Epithelial cell of prostate (primary cell): Measurements from ENCODE around the gene CCDC7.
"Not testable (repeated sequence)": the region's sequence is repeated elsewhere in the genome, so short reads cannot be mapped to it uniquely, and the experiment has no call there.

Source experiments
- DNase-seq: peaks from one replicate; pipeline ENCODE4 v3.0.0-alpha.2; 2011; ENCODE audit warnings: low read depth, low spot score
- H3K27ac ChIP-seq: fragments of 450-650 bp; 2 replicates; pipeline ENCODE4 v1.5.1; 2017; ENCODE audit warnings: mild to moderate bottlenecking

Gene CCDC7

DNA sequence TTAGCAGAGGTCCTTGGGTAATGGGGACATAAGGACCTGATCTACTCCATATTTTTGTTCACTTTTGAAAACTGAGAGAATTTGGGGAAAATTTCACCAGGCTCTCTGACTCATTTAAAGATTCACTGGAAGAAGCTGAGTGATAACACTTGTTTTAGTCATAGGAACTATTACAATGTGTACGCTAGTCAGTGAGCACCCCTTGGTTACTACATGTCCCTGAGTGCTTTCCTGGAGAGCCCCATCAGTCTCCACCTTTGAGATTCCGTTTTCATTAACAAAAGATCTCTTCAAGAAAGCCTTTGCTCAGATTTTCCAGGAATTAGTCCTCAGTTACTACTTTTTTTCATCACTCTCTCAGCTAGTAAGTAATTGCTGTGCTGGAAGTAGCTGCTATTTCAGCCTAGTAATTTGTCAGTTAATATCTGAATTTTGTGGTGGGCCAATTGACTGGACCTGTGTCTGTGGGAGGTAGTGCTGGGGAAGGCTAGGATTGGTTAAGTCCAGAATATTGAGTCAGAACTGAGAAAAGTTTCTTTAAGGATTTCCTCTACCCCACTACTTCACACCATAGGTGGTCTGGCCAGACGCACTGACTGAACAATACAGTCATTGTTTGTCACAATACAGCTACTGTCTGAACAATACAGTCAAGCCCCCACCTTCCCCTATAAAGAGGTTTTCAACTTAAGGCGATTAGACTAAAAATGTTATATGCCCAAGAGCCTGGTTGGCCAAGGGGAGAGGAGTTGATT is 235.0 kb downstream of the CCDC7 start:
- DNase-seq, result no peak
- no peak overlapping the region for H3K27ac ChIP-seq

DNA sequence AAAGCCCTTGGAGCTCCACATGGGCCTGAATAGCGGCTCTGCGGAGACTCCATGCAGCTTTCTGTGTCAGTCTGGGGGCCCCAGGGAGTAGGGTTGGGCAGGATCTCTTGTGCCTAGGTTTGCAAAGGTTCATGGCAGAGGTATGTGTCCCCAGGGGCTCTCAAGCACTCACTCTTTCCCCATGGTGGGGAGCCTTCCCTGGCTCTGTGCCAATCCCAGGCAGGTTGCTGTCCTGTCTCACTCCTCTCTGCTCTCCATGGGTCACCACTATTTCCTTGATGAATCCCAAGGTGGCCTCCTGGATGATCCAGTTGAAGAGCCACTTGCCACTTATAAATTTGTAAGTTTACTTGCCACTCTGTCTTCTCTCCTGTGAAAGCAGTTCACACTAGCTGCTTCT is 238.4 kb downstream of the CCDC7 start:
- no peak overlapping the region for H3K27ac ChIP-seq
- DNase-seq, result no peak

DNA sequence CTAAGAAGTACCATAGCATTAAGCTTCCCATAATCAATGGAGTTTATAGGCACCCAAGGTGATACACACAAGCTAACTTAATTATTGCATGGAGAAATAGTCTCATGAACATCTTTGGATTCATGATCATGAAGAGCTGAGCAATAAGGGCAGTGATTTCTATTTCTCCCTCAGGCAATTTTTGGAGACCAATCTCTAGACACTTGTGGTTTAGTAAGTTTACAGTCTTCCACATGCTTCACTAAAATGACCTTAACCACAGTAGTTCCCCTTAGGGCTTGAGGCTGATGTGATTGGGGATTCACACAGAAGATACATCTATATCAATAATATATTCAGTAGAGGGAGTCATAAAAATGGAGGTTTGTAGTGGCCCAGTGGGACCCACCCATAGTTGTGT is 241.2 kb downstream of the CCDC7 start:
- no peak overlapping the region for H3K27ac ChIP-seq
- no peak for DNase-seq

DNA sequence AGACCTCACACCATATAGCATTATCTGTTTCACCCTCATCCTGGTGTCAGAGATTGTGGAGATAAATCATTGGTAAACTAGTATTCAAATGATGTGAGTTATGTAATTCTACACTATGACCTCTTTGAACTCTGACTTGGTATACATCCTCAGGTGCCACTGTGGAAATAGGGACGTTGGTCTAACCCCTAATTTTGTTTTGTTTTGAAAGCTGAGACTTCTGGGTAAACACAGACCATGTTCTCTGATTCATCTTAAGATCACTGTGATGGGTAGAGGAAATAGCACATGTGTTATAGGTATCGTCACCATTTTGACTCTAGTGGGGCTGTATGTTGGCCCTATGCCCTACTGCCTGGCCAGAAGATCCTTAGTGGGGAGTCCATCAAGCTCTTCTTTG is 241.6 kb downstream of the CCDC7 start:
- no peak overlapping the region for H3K27ac ChIP-seq
- no peak for DNase-seq

DNA sequence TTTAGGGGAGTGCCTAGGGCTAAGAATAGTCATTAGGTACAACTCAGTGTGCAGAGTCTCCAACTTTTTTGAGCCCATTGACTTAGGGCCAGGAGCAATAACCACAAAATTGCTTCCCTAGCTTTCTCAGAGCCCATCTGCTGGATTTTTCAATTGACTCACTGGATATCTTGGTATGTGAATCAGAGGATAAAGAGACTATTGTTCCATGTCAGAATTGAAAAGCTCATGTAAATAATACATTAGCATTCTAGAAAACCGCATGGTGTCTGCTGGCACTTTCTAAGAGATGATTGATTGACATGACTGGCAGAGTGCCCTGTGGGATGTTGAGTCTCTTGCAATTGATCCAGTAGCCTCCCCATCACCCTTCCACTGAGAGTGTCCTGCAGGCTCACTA is 246.2 kb downstream of the CCDC7 start:
- DNase-seq, result peak; percentile 91
- peak overlapping the region; percentile 26 for H3K27ac ChIP-seq

DNA sequence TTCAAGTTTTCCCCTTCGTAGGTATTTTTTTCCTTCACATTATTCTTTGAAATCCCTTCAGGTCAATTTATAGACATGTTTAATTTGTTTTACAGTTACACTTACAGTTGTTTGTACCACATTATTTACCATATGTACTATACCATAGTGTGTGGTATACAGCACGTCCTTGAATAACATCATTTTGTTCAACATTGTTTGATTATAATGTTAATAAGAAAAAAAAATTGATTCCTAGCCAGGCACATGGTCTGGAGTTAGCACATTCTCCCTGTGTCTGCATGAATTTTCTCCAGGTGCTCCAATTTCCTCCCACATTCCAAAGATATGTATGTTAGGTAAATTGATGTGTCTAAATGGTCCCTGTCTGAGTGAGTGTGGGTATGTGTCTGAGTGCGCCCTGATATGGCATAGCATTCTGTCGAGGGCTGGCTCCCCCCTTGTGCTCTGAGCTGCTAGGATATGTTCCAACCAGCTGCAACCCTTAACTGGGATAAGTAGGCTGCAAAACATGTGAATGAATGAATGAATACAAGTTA is 247.6 kb downstream of the CCDC7 start:
- no peak overlapping the region for H3K27ac ChIP-seq
- no peak for DNase-seq

DNA sequence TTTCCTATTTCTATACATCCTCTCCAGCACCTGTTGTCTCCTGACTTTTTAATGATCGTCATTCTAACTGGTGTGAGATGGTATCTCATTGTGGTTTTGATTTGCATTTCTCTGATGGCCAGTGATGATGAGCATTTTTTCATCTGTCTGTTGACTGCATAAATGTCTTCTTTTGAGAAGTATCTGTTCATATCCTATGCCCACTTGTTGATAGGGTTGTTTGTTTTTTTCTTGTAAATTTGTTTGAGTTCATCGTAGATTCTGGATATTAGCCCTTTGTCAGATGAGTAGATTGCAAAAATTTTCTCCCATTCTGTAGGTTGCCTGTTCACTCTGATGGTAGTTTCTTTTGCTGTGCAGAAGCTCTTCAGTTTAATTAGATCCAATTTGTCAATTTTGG is 253.7 kb downstream of the CCDC7 start:
- not testable (repeated sequence) for DNase-seq, H3K27ac ChIP-seq

DNA sequence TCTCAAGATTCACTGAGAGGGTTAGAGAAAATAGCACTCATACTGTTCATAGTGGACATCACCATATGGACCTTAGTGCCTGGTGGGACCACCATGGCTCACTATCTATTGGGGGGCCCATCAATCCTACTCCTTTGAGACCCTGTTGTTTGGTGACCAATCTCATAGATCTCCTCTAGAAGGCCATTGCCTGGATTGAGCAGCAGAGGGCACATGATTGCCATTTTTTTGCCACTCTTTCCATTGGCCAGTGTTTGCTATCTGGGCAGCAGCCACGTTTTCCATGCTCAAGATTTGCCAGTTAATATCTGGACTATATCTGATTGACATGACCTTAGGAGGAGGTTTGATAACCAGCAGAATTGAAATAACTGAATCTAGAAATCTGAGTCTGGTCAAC is 267.6 kb downstream of the CCDC7 start:
- no peak for DNase-seq
- H3K27ac ChIP-seq, result no peak overlapping the region

DNA sequence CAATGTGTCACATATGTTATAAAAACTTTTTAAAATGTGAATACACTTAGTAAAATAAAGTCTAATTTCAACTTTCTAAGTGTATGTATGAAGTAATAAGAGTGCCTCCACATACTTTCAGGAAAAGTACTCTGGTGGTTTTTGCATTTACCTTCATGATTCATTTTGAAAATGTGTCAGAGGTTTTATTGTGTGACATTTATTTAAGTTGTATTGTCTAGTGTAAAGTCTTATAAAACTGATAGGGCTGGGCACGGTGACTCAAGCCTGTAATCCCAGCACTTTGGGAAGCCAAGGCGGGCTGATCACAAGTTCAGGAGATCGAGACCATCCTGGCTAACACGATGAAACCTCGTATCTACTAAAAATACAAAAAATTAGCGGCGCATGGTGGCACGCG is 285.6 kb downstream of the CCDC7 start:
- peak; percentile 26 for DNase-seq
- no peak overlapping the region for H3K27ac ChIP-seq

DNA sequence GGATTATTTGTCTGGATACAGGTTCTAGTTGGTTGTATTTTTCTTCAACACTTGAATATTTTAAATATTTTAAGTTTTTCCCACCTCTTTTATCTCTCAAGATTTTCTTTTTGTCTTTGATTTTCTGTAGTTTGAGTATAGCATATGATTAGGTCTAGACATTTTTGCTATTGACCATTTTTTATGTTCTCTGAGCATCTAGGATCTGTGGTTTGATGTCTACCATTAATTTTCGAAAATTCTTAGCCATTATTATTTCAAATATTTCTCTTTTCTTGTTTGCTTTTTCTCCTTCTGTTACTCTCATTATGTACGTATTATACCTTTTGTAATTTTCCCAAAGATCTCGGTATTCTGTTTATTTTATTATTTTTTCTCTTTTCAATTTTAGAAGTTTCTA is 293.0 kb downstream of the CCDC7 start:
- H3K27ac ChIP-seq, result no peak overlapping the region
- no peak for DNase-seq

DNA sequence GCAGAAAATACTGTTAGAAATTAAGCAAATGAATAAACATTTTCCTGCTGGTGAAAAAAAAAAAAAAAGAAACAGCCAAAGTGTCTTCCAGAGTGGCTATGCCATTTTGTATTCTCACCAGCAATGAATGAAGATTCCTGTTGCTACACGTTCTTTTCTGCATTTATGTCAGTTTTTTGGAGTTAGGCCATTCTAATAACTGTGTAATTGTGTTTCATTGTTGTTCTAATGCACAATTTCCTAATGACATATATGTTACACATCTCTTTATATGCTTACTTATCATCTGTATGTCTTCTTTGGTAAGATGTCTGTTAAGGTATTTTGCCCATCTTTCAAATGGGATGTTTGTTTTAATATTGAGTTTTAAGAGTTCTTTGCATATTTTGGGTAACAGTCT is 298.4 kb downstream of the CCDC7 start:
- peak; percentile 45 for DNase-seq
- no peak overlapping the region for H3K27ac ChIP-seq

DNA sequence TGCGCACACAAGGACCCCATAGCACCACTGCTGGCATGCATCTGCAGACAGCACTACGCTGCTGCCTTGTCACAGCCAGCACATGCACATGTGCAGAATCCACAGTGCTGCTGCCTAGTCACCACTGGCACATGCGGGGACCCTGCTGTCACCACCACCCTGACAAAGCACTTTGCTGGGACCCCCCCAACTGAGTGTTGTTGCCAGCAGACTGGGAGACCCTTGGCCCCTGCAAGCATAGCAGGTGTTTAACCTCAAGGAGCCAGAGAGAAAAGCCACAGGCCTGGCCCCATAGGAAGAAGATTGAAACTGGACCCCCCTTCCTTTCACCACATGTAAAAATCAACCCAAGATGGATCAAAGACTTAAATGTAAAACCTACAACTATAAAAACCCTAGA is 300.9 kb downstream of the CCDC7 start:
- H3K27ac ChIP-seq, result no peak overlapping the region
- no peak for DNase-seq

DNA sequence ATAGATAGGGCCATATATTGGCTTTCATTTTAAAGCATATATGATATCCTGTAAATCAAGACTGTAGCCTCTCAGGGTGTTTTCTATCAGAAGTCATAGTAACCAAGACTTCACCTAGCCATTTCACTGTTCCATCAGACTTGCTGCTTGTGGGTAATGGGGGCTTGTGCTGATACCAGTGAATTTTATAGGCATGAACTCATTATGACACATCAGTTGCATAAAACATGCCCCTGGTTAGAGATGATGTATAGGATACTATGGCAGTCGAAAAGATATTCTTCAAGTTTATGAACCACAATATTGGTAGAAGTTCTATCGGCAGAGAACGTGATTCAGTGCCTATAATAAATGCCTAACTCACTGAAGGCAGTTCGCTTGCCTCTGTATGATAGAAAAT is 305.6 kb downstream of the CCDC7 start:
- no peak overlapping the region for H3K27ac ChIP-seq

DNA sequence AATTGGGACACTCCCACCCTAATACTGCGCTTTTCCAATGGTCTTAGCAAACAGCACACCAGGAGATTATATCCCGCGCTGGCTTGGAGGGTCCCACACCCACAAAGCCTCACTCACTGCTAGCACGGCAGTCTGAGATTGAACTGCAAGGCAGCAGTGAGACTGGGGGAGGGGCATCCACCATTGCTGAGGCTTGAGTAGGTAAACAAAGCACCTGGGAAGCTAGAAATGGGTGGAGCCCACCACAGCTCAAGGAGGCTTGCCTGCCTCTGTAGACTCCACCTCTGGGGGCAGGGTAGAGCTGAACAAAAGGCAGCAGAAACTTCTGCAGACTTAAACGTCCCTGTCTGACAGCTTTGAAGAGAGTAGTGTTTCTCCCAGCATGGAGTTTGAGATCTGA is 309.0 kb downstream of the CCDC7 start:
- not testable (repeated sequence) for DNase-seq, H3K27ac ChIP-seq

More for the DNA sequence above, 305.6 kb downstream of the CCDC7 start:
- DNase-seq, result no peak

DNA sequence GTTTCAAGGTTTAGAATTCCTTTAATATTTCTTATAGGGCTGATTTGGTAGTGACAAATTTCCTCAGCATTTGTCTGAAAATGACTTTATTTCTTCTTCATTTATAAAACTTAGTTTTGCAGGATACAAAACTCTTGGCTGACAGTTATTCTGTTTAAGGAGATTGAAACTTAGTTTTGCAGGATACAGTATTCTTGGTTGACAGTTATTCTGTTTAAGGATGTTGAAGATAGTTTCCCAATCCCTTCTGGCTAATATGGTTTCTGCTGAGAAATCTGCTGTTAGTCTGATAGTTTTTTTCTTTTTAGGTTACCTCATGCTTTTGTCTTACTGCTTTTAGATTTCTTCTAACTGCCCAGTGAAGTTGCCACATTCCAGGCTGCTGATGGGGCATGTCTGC is 325.3 kb downstream of the CCDC7 start:
- no peak overlapping the region for H3K27ac ChIP-seq
- no peak for DNase-seq

DNA sequence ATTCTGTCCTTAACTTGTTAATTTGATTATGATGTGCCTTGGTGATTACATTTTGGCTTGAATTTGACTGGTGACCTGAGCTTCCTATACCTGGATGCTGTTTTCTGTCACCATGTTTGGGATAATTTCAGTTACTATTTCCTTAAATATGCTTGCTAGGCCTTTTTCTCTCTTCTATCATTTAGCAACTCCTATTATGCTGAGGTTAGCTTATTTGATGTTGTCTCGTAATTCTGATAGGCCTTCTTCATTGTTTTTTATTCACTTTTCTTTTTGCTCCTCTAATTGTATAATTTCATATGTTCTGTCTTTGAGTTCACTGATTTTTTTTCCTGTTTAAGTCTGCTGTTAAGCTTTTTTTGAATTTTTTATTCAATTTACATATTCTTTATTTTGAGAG is 327.2 kb downstream of the CCDC7 start:
- no peak overlapping the region for H3K27ac ChIP-seq
- DNase-seq, result no peak

DNA sequence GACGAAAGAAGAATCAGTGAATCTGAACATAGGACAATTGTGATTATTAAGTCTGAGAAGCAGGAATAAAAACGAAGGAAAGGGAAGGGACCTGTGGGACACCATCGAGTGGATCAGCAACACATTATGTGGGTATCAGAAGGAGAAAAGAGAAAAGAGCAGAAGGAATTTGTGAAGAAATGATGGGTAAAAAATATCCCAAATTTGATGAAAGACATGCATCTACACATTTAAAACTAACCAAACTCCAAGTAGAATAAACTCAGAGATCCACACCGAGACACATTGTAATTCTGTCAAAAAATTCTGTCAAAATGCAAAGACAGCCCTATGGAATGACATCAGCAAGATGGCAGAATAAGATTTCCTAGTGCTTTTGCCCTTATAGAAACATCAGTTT is 341.0 kb downstream of the CCDC7 start:
- no peak for DNase-seq

DNA sequence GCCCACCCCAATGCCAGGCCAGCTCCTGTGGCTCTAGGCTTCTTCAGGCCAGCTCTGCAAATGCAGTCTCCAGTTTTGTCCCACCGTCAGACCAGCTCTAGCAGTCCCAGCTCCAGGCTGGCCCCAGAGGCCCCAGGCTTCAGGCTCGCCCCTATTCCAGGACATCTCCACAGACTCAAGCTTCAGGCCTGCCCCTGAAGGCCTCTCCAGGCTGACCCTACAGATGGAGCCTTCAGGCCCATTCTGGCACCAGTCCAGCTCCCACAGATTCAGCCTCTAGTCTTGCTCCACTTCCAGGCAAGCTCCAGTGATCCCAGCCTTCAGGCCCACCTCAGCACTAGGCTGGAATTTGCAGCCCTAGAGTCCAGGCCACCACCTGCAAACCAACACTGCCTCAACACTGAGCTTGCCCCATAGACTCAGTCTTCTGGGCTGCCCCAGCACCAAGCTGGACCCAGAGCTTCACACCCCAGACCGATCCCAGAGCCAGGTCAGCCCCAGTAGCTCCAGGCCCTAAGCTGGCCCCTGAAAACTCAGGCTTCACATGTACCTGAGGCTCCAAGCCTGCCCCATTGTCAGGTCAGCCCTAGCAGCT is 341.8 kb downstream of the CCDC7 start:
- no peak for DNase-seq
- no peak overlapping the region for H3K27ac ChIP-seq

More for the DNA sequence above, 341.0 kb downstream of the CCDC7 start:
- H3K27ac ChIP-seq, result no peak overlapping the region

DNA sequence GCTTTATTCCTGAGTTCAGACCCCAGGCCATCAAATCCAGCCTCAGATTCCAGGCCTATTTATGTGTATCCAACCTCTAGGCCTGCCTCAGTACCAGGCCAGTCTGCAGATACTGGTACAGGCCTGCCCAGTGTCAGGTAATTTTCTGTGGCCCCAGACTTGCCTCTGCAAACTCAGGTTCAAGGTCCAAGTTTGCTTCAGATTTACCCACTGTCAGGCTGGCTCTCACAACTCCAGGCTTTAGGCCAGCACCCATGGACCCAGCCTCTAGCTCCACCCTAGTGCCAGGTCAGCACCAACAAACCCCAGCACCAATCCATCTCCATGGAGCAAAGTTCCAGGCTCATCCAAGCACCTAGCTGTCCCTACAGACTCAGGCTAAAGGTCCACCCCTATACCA is 342.4 kb downstream of the CCDC7 start:
- no peak overlapping the region for H3K27ac ChIP-seq
- no peak for DNase-seq

DNA sequence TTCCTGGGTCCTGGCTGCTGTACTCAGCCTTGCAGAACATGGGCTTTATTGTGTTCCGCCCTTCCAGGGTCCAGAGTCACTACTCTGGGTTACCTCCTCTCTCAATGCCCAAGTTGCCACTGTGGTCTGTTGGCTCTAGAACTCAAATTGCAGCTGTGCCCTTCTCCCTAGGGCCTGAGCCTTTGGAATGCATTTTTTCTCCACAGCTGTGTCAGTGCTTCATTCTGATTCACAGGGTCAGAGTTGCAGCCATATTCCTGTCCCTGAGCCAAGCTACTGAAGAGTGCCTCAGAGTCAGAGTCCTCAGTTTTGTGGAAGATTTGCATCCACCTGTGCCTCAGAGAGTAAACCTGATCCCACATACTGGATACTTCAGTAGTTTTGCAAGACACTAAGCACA is 344.5 kb downstream of the CCDC7 start:
- DNase-seq, result no peak

DNA sequence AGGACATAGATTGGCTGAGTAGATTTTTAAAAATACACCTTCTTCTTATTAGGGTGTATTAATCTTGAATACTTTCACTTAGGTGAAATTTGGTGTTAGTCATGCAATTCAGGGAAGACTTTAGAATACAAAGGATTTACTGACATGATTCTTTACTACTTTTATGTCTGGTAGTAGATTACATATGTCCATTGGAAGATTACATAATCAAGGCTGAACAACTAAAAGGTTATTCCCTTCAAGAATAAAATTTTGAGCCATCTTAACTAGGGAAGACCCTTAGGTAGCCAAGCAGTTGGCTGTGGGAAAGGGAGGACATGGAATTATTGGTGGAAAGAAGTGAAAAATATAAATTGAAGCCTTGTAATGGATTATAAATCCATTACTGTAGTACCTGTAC is 347.1 kb downstream of the CCDC7 start:
- no peak overlapping the region for H3K27ac ChIP-seq
- no peak for DNase-seq

More for the DNA sequence above, 344.5 kb downstream of the CCDC7 start:
- H3K27ac ChIP-seq, result no peak overlapping the region
